Nucleus accumbens (tissue), 56 donors: ENCODE measurements around the gene ARID3B.
A peak's percentile ranks its signal among the peaks of the same experiment; 100 is the strongest.

Experiments
- DNase-seq, 56 donors: peaks; one replicate each; lab custom pipeline; 2025; lab: John Stamatoyannopoulos, UW

ARID3B gene

DNA sequence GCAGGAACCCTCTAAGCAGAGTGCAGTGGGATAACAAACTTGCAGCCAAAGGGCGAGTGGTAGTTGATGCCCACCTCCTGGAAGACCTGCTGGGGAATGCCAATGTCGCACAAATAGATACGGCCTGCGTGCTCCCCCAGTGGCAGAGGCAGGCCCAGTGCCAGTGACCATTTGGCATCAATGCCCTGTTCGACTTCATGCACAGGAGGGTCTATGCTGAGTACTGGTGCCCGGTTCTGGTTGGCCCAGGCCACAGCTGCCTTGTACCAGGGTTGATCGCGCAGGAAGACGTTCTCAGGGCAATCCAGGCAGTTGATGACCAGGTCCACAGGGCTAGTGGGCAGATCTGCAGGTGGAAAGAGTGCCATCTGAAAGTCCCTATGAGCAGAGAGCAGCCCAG is 91.6 kb downstream of the ARID3B start:
- DNase-seq, result no peak

DNA sequence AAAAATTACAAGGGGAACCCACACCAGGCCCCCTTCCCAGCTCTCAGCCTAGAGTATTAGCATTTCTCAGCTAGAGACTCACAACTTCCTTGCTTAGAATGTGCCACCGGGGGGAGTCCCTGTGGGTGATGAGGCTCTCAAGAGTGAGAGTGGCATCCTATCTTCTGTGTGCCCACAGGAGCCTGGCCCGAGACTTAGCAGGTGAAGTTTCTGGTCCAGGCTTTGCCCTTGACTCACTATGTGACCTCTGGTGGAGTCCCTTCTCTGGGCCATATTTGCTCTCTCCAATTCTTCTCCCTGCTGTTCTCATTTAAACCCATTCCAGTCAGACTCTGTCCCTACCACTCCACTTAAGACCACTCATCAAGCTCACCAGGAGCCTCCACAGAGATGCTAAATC is 92.8 kb downstream of the ARID3B start:
- no peak for DNase-seq

- DNase-seq, result peak in 36 of 56 donors; percentile 6 to 74 (median 40)
Measured at GRCh38 chr15:74635228-74635627, 94.2 kb downstream of the ARID3B start.

DNA sequence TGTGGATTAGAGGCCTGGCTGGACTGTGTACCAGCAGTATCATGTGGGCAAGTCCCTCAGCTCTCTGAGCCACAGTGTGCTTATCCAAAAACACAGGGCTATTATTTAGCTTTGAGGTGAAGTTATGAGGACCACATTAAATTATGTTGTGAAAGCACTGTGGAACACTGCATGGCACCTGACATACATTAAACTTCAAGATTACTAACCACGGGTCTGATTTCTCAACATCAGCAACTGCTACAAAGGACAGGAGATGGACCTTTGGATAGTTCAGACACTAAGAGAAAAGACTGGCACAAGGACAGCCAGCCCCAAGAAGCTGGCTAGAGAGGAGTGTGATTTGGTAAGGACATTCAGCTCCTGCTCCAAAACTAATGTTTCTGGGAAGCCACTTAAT is 96.0 kb downstream of the ARID3B start:
- no peak for DNase-seq

DNA sequence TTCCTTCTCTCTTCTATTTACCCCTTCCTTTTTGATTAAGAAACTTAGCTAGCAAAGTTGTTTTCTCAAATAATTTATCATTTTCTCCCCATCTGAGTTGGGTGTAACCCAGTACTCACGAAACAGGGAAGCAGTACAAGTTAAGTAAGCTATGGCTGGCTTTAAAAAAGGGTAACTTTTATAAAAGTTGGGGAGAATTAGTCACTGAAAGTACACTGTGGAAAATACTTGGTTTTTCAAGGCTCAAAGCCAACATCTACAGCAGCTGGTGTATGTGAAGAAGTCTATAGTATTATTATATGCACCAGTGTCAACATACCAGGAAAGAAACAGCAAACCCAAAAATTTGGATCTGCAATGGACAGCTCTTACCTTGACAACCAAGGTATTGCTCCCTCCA is 100.1 kb downstream of the ARID3B start:
- no peak for DNase-seq

GRCh38 chr15:74642348-74642733 is 101.3 kb downstream of the ARID3B start:
- no peak for DNase-seq

DNA sequence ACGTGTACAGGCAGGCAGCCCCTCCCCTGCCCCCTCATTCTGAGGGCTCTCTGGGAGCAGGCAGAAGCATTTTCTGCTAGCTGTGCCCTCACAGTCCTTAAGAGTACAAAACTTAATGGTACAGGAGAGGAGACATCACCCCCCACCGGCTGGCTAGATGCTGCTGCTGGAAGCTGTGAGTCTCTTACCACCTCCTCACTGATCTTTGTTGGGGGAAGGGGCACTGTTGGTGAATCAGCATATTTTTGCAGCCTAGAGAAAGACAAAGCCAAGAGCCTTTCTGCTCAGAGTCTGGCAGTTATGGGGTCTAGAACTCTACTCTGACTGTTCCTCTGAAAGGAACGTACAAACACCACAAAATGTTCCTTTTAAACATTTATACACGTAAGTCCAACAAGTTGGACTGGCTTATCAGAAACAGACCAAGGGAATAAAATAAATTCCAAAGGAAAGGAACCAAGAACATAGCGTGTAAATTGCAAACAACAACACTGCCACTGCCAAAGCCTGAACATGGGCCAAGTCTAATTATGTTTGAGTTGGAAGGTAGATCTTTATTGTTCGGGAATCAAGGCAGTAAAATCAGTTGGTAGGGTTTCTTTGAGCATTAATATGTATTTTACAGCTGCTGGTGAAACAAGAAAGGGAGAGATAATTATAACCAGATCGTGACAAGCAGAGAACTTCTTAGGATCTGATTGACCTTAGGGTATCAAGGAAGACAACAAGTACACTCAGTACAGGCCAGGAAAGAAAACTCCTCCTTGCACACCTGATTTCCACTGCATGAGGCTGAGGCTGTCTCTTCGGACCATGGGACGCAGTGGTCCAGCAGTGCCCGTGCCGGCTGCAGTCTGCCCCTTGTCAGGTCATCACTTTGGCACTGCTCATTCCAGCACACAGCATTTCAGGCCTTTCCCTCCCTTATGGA is 102.0 kb downstream of the ARID3B start:
- peak in 12 of 56 donors; percentile 13 to 51 (median 33) for DNase-seq

DNA sequence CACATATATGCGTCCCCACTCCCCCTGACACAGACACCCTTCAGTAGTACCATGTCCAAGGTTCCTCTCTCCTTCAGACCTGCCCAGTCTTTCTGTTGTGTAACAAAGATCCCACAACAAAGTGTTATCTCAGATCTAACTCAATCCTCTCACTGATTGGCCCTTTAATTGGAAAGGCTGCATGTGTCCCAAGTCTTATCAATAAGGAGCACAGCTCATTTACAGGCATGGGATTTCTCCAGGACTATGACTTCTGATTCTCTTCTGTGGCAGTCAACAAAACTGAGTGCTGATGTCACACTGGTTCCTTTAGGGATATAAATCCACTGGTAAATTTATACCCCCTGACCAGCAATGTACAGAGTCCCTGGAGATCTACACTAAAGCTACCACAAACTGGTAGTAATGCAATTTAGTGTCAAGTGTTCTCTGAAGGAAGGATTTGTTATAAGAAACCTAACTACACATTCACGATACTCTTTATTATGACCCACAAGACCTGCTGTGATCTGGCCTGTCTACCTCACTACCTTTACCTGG is 102.7 kb downstream of the ARID3B start:
- no peak for DNase-seq

DNA sequence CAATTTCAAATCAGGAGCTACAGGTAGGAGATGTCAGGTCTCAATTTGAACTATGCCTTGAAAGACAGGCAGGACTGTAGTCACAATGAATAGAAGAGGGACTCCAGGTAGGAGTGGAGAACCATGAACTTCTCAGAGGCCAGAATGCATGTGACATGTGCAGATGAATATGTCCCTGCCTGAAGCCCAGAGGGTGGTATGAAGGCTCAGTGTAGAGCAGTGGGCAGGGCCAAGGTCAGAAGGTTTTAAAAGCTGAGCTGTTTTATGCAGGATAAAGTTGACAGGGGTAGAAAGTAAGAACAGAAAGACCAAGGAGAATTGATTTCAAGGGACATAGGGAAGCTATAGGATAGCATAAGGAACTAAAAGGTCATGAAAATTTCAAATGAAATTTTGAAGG is 105.5 kb downstream of the ARID3B start:
- no peak for DNase-seq
